DMS153 treated with DMSO at 0.1 percent for 48 hours (cell line): ENCODE results near the gene ACTL8.

ENCODE experiments used
- DNase-seq: peaks from one replicate; lab custom pipeline; 2025; ENCODE audit not compliant: unreplicated experiment; lab: John Stamatoyannopoulos, UW

The ACTL8 gene

GRCh38 chr1:17874231-17874630, 119.1 kb downstream of the ACTL8 start:
- no peak for DNase-seq

- no peak for DNase-seq
These were observed 119.6 kb downstream of the ACTL8 start for GRCh38 chr1:17874710-17875109.

GRCh38 chr1:17875171-17875881, 120.2 kb downstream of the ACTL8 start:
- DNase-seq, result no peak

GRCh38 chr1:17875882-17876280, 120.7 kb downstream of the ACTL8 start:
- no peak for DNase-seq
